GM12878 (cell line): ENCODE results near the gene SHB. TPM values are rescaled to one million over a fixed set of nuclear protein-coding genes. Genes with fewer than 3 reads are reported as not detected.

Experiments
- ATAC-seq: fragments of 200-7000 bp; cut with Tn5 transposase; 3 replicates; pipeline ENCODE4 v1.9.1; 2020; ENCODE audit warnings: mild to moderate bottlenecking, moderate library complexity
- BruUV-seq: library from RNA; stranded (reverse); fragments of 400-500 nt; replicated peaks from 2 replicates; lab custom pipeline; 2021; lab: Mats Ljungman, UMichigan
- CTCF ChIA-PET: fragments of 300-600 bp; sonication (Branson Sonifier 250); formaldehyde crosslinking; extraction: SDS; loops from one replicate; lab custom pipeline; 2021; ENCODE audit warnings: inconsistent platforms; lab: Yijun Ruan, JAX
- POLR2A ChIA-PET: fragments of 350-600 bp; formaldehyde crosslinking; extraction: SDS; loops from one replicate; lab custom pipeline; 2021; ENCODE audit warnings: inconsistent platforms; lab: Charles Lee
- RAD21 ChIA-PET: fragments of 300-600 bp; sonication (Branson Sonifier 250); formaldehyde crosslinking; loops from one replicate; lab custom pipeline; 2023; ENCODE audit warnings: antibody characterized with exemption; ENCODE audit not compliant: unreplicated experiment; lab: Charles Lee
- SMC1A ChIA-PET: fragments of 300-600 bp; sonication (Branson Sonifier 250); formaldehyde crosslinking; loops from one replicate; lab custom pipeline; 2023; ENCODE audit not compliant: unreplicated experiment, uncharacterized antibody; lab: Charles Lee
- DNase-seq: peaks from one replicate; pipeline ENCODE4 v3.0.0-alpha.2; 2011; ENCODE audit warnings: low read depth, low spot score
- FAIRE-seq: peaks from 3 replicates; lab custom pipeline; 2011; peaks lifted over from hg19 to GRCh38; lab: Jason Lieb, UNC
- H2AFZ ChIP-seq: 2 replicates; pipeline ENCODE4 v1.6.0; 2011; ENCODE audit warnings: low read depth, low read length, control low read depth; ENCODE audit not compliant: control insufficient read depth
- H3K27ac ChIP-seq: 2 replicates; pipeline ENCODE4 v1.5.1; 2011; ENCODE audit warnings: control low read depth; ENCODE audit not compliant: control insufficient read depth, insufficient read depth
- H3K27me3 ChIP-seq, 2 experiments: replicated peaks in 1 of 2; 2 replicates each; pipeline versions ENCODE4 v1.6.0 to v1.6.1; 2011; ENCODE audit warnings: low read length in 1 of 2; ENCODE audit not compliant: control insufficient read depth in 2 of 2, insufficient read depth in 2 of 2
- H3K36me3 ChIP-seq, 2 experiments: 2 replicates each; pipeline ENCODE4 v1.5.1; 2011; ENCODE audit warnings: low read length in 1 of 2; ENCODE audit not compliant: control insufficient read depth in 2 of 2, insufficient read depth in 2 of 2
- H3K4me1 ChIP-seq: 2 replicates; pipeline ENCODE4 v1.6.1; 2011; ENCODE audit warnings: mild to moderate bottlenecking, low read length, moderate library complexity, mixed read lengths; ENCODE audit not compliant: control insufficient read depth, insufficient read depth
- H3K4me2 ChIP-seq: 2 replicates; pipeline ENCODE4 v1.6.0; 2011; ENCODE audit warnings: control low read depth; ENCODE audit not compliant: control insufficient read depth, insufficient read depth
- H3K4me3 ChIP-seq: fragments of 200-600 bp; sonication (generic); 2 replicates; pipeline ENCODE4 v1.5.1; 2016
- H3K79me2 ChIP-seq: 2 replicates; pipeline ENCODE4 v1.6.0; 2011; ENCODE audit warnings: low read length; ENCODE audit not compliant: control insufficient read depth, insufficient read depth
- H3K9ac ChIP-seq: 2 replicates; pipeline ENCODE4 v1.8.0; 2011; ENCODE audit warnings: low read length, control low read depth, mixed read lengths; ENCODE audit not compliant: control insufficient read depth, insufficient read depth
- H3K9me3 ChIP-seq: replicated peaks from 3 replicates; pipeline ENCODE4 v1.5.1; 2011; ENCODE audit warnings: mild to moderate bottlenecking, low read length; ENCODE audit not compliant: control insufficient read depth, insufficient read depth
- H4K20me1 ChIP-seq: 2 replicates; pipeline ENCODE4 v1.6.0; 2011; ENCODE audit not compliant: control insufficient read depth, insufficient read depth
- HDAC2 ChIP-seq: fragments of 200-600 bp; sonication (generic); IDR thresholded peaks from 2 replicates; pipeline ENCODE4 v1.6.1; 2017
- IKZF1 ChIP-seq: fragments of 450-650 bp; conservative IDR thresholded peaks from 2 replicates; pipeline ENCODE4 v1.6.1; 2017; ENCODE audit warnings: antibody characterized with exemption, mild to moderate bottlenecking
- IRF5 ChIP-seq: fragments of 450-650 bp; IDR thresholded peaks from 2 replicates; pipeline ENCODE4 v1.6.1; 2017; ENCODE audit warnings: borderline replicate concordance
- MEF2A ChIP-seq: IDR thresholded peaks from 2 replicates; pipeline ENCODE4 v1.6.1; 2011; ENCODE audit warnings: low read depth, mild to moderate bottlenecking, low read length, moderate library complexity; ENCODE audit not compliant: insufficient read depth
- REST ChIP-seq: IDR thresholded peaks from 2 replicates; pipeline ENCODE4 v1.6.1; 2012; ENCODE audit warnings: mild to moderate bottlenecking, low read depth, low read length
- SMC3 ChIP-seq: IDR thresholded peaks from 2 replicates; pipeline ENCODE4 v1.6.1; 2011; ENCODE audit warnings: low read length, improper control_type of control experiment, borderline replicate concordance
- ZBTB40 ChIP-seq: fragments of 450-650 bp; IDR thresholded peaks from 2 replicates; pipeline ENCODE4 v1.6.1; 2016; ENCODE audit warnings: mild to moderate bottlenecking, moderate library complexity, borderline replicate concordance
- WGBS: methylation state at CpG from one replicate; pipeline ENCODE4 v1.1.6; 2016; ENCODE audit warnings: low lambda C conversion rate; ENCODE audit not compliant: insufficient replicate concordance, insufficient coverage; ENCODE audit errors: missing lambda C conversion rate; 5-methylcytosine and 5-hydroxymethylcytosine counted together
- in situ Hi-C: fragments of 300-500 bp; cut with MboI; formaldehyde crosslinking; loops from 9 replicates; pipeline ENCODE4 v1.14.3; 2018; ENCODE audit warnings: mixed read lengths
- intact Hi-C: fragments of 100-400 bp; cut with micrococcal nuclease; formaldehyde crosslinking; loops from one replicate; pipeline ENCODE4 v1.14.2; 2022; ENCODE audit not compliant: unreplicated experiment
- polyA plus RNA-seq, 11 experiments: library from polyadenylated mRNA; depleted of rRNA in 4 of 11; unstranded in 6 of 11; stranded (reverse) in 5 of 11; fragments of >200 nt; fragmentation: Nextera tagmentation in 4 of 11; fragmentation: Illumina TruSeq in 1 of 11; extraction: Ambion mirVana in 4 of 11; extraction: Trizol in 1 of 11; gene quantifications; 1 replicate in 1 of 11; 2 replicates in 10 of 11; pipeline versions ENCODE4 v1.2.1 to v1.2.3, GENCODE V29; 2011 to 2016; ENCODE audit warnings: inconsistent platforms in 2 of 11, missing spikeins in 2 of 11, low read depth in 1 of 11
- total RNA-seq, 4 experiments: library from RNA; depleted of rRNA in 3 of 4; stranded (reverse); fragments of >200 nt in 3 of 4; fragmentation: Illumina TruSeq in 1 of 4; extraction: Trizol in 1 of 4; gene quantifications; 2 replicates each; pipeline versions ENCODE4 v1.2.1 to v1.2.3, GENCODE V29; 2013 to 2021
- TF ChIP-seq, protein P1 (sequence below): IDR thresholded peaks from 2 replicates; pipeline ENCODE4 v1.6.1; 2012; ENCODE audit warnings: low read depth, low read length, improper control_type of control experiment

Gene SHB
- total and polyA plus RNA-seq, 10 of the 15 experiments (the other 5 are each of a cell fraction or from before 2014, with no cell fraction given) = 0.29 to 6.2 (median 1.3) TPM

DNA sequence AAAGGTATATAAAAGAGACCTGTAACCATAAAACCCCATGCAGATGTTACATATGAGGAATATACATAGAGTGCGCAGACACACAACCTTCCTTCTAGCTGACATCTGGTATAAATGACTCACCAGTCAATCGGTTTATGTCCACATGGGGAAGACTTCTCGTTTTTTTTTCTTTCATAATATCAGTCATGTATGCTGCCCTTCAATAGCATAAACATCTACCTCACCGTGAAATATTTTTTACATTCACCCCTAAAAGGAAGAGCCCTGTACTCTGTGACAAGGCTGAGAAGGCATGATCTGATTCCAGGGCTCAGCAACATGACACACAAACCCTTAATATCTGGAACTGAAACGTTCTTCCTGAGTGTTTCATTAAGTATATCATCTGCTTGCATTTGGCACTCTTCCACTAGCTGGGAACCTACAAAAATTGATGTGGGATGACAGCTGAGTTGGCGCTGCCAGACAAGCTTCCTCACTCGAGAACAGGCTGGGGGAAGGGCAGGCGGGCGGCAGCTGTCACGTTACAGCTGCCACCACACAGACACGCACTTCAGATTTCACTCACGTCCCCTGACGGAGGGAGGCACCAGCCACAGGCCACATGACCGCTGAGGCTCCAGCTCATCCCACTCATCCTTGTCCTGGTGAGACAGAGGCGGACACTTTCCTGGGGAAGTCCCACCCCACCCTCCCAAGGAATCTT lies 74.2 kb downstream of the SHB start (continued):
- TF ChIP-seq SMC3 = peak; percentile 20; the same call in 1 of the 2 replicates
- TF ChIP-seq, all 136 proteins: peak for 62

- Histone ChIP-seq H3K4me2 (no peak overlapping the region; the same call in 1 of the 2 replicates), H4K20me1 (no peaks in the 10 kb centered on the region), H3K36me3 (no peaks in the 10 kb centered on the region), H3K9ac (peak overlapping the region; percentile 26), H3K27ac (peak overlapping the region; percentile 52), H3K27me3 (no peaks in the 10 kb centered on the region), H3K4me1 (peaks cover 36% of the 10 kb centered on the region), H3K4me3 (no peak overlapping the region), H3K79me2 (no peaks in the 10 kb centered on the region), H2AFZ (peak overlapping the region; percentile 46), H3K9me3 (no peaks in the 10 kb centered on the region)
- RAD21 ChIA-PET = interaction anchor here (0.6 to 2.2 kb wide), 10 partner anchors 14 to 167 kb away, joined by 3 to 7 read pairs (median 4); partner anchors contain the start of gene SHB
- 86% methylated on average over 8 of the region's 8 CpGs for WGBS
- no TSS peak for BruUV-seq
- intact Hi-C loops = no loop called here
- SMC1A ChIA-PET = interaction anchor here (0.9 to 2.9 kb wide), 12 partner anchors 10 to 113 kb away, joined by 3 to 13 read pairs (median 5); no protein-coding TSS in a partner anchor
- no peak for ATAC-seq
- POLR2A ChIA-PET = interaction anchor here (0.8 to 1.1 kb wide), 2 partner anchors 26 to 90 kb away, joined by 4 read pairs; no protein-coding TSS in a partner anchor
- in situ Hi-C loops = loop anchor here (25.0 kb wide), 1 partner anchor 1056 kb away; no protein-coding TSS in a partner anchor
- CTCF ChIA-PET = interaction anchor here (0.9 to 1.6 kb wide), 2 partner anchors 16 to 74 kb away, joined by 3 to 4 read pairs; no protein-coding TSS in a partner anchor
- no peak for FAIRE-seq
- DNase-seq = no peak
- peak; percentile 43 for TF ChIP-seq IKZF1
- no peak for TF ChIP-seq REST
- TF ChIP-seq, protein P1, sequence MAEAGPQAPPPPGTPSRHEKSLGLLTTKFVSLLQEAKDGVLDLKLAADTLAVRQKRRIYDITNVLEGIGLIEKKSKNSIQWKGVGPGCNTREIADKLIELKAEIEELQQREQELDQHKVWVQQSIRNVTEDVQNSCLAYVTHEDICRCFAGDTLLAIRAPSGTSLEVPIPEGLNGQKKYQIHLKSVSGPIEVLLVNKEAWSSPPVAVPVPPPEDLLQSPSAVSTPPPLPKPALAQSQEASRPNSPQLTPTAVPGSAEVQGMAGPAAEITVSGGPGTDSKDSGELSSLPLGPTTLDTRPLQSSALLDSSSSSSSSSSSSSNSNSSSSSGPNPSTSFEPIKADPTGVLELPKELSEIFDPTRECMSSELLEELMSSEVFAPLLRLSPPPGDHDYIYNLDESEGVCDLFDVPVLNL = no peak
- TF ChIP-seq ZBTB40 = no peak
- no peak for TF ChIP-seq MEF2A
- TF ChIP-seq HDAC2 = no peak
- TF ChIP-seq IRF5 = no peak
Observed at GRCh38 chr9:37992924-37993349, 76.1 kb downstream of the SHB start.
